Measurements from ENCODE around the gene ARSJ.
"Not testable (repeated sequence)": the region's sequence is repeated elsewhere in the genome, so short reads cannot be mapped to it uniquely, and the experiment has no call there.

Gene ARSJ

GRCh38 chr4:114005569-114006442 lies 26.4 kb upstream of the ARSJ start:
- TF ChIP-seq, protein P1, sequence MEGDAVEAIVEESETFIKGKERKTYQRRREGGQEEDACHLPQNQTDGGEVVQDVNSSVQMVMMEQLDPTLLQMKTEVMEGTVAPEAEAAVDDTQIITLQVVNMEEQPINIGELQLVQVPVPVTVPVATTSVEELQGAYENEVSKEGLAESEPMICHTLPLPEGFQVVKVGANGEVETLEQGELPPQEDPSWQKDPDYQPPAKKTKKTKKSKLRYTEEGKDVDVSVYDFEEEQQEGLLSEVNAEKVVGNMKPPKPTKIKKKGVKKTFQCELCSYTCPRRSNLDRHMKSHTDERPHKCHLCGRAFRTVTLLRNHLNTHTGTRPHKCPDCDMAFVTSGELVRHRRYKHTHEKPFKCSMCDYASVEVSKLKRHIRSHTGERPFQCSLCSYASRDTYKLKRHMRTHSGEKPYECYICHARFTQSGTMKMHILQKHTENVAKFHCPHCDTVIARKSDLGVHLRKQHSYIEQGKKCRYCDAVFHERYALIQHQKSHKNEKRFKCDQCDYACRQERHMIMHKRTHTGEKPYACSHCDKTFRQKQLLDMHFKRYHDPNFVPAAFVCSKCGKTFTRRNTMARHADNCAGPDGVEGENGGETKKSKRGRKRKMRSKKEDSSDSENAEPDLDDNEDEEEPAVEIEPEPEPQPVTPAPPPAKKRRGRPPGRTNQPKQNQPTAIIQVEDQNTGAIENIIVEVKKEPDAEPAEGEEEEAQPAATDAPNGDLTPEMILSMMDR (IDR thresholded peaks at IDR 0.05; ENCODE audit: low read depth, low read length) = no peak
- in situ Hi-C loops (cut with HindIII; ENCODE audit: low sequenced_read_pairs) = no loop called here
- peak; percentile 85 for DNase-seq (ENCODE audit: low read depth, low spot score)
- no peak overlapping the region for H3K4me3 ChIP-seq (ENCODE audit: low read depth, low read length)

- H3K4me3 ChIP-seq (ENCODE audit: low read depth, low read length); in situ Hi-C loops (cut with HindIII; ENCODE audit: low sequenced_read_pairs); DNase-seq (ENCODE audit: low read depth, low spot score): not testable (repeated sequence)
Measured at GRCh38 chr4:114004483-114005226, 25.2 kb upstream of the ARSJ start.

DNA sequence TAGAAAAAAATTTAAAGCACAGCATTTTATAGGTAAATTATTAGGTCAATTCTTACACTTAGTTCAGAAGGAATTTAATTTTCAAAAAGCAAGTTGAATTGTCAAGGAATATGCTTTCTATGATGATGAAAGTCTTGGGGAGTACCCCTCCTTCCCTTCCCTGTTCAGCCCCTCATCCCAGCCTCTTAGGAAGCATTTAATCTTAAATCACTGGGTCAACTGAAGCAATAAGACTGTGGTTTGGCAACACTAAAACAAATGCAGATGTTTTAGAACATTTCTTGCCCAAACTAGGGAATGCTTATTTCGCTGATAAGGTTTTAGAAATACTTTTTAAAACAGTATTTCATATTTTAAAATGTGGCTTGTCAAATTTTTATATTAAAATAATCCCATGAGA lies 19.1 kb upstream of the ARSJ start:
- in situ Hi-C loops (cut with HindIII; ENCODE audit: low sequenced_read_pairs) = no loop called here
- H3K4me3 ChIP-seq (ENCODE audit: low read depth, low read length) = no peak overlapping the region
- no peak for DNase-seq (ENCODE audit: low read depth, low spot score)
- TF ChIP-seq, protein P1 (IDR thresholded peaks at IDR 0.05; ENCODE audit: low read depth, low read length) = no peak

DNA sequence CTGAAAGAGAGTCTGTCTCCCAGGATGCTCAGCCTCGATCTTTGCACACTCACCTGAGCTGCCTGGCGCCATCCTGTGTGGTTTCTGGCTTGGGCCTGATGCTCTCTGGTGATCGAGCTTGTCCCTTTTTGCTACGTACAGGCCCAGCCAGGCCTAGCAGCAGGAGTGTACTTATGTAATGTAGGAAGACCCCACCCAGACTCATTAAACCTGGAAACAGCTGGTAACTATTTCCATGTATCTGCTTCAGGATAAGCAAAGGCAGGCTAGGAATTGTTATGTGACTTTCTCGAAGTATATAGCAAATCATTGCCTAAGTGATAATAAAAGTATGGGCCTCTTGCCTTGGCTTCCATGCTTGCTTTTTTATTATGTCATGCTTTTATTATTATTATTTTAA lies 18.6 kb upstream of the ARSJ start:
- TF ChIP-seq, protein P1 (IDR thresholded peaks at IDR 0.05; ENCODE audit: low read depth, low read length) = no peak
- no peak overlapping the region for H3K4me3 ChIP-seq (ENCODE audit: low read depth, low read length)
- in situ Hi-C loops (cut with HindIII; ENCODE audit: low sequenced_read_pairs) = no loop called here
- no peak for DNase-seq (ENCODE audit: low read depth, low spot score)

- DNase-seq (ENCODE audit: low read depth, low spot score) = no peak
- TF ChIP-seq, protein P1 (IDR thresholded peaks at IDR 0.05; ENCODE audit: low read depth, low read length) = no peak
- in situ Hi-C loops (cut with HindIII; ENCODE audit: low sequenced_read_pairs) = no loop called here
- H3K4me3 ChIP-seq (ENCODE audit: low read depth, low read length) = no peak overlapping the region
Measured at GRCh38 chr4:113997206-113997605, 17.8 kb upstream of the ARSJ start.

GRCh38 chr4:113996599-113997177 lies 17.2 kb upstream of the ARSJ start:
- no peak for DNase-seq (ENCODE audit: low read depth, low spot score)
- no peak overlapping the region for H3K4me3 ChIP-seq (ENCODE audit: low read depth, low read length)
- in situ Hi-C loops (cut with HindIII; ENCODE audit: low sequenced_read_pairs) = no loop called here
- TF ChIP-seq, protein P1 (IDR thresholded peaks at IDR 0.05; ENCODE audit: low read depth, low read length) = no peak
